ENCODE data around the gene TBX21.

DNA sequence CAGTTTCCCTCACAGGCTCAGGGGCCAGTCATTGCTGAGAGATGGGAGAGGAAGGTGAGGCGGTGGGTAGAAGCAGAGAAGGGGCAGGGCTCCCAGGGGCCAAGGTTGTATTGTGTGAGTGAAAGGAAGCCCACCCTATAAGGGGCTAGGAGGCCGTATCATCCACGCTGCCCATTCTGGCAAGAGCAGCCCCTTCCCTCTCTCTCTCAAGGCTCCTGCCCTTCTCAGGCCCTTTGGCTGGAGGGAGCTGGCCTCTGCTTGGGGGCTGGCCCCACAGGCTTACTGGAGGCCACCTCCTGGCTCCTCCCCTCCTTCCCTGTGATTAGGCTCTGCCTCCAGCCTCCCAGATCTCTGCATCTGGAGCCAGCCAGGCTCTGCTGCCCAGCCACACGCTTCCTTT, 31.4 kb upstream of the TBX21 start:
- TF ChIP-seq, protein P1, sequence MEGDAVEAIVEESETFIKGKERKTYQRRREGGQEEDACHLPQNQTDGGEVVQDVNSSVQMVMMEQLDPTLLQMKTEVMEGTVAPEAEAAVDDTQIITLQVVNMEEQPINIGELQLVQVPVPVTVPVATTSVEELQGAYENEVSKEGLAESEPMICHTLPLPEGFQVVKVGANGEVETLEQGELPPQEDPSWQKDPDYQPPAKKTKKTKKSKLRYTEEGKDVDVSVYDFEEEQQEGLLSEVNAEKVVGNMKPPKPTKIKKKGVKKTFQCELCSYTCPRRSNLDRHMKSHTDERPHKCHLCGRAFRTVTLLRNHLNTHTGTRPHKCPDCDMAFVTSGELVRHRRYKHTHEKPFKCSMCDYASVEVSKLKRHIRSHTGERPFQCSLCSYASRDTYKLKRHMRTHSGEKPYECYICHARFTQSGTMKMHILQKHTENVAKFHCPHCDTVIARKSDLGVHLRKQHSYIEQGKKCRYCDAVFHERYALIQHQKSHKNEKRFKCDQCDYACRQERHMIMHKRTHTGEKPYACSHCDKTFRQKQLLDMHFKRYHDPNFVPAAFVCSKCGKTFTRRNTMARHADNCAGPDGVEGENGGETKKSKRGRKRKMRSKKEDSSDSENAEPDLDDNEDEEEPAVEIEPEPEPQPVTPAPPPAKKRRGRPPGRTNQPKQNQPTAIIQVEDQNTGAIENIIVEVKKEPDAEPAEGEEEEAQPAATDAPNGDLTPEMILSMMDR (IDR thresholded peaks at IDR 0.05): no peak
- TF ChIP-seq POLR2AphosphoS5 (IDR thresholded peaks at IDR 0.05) (no peak), EP300 (IDR thresholded peaks at IDR 0.05) (no peak)

Data from sigmoid colon (tissue), 4 donors.